Spleen (tissue), 11 donors: ENCODE measurements around the gene CD163L1. TPM values are rescaled to one million over a fixed set of nuclear protein-coding genes. Genes with fewer than 3 reads are reported as not detected.

Experiments
- DNase-seq: peaks from one replicate; pipeline ENCODE4 v3.0.0-alpha.2; 2020
- H3K27ac ChIP-seq, 8 donors: fragments of 200-600 bp; sonication (generic) in 7 of 8; 1 replicate in 4 of 8; 2 replicates in 4 of 8; pipeline versions ENCODE4 v1.5.0 to v1.8.0; 2016 to 2021; ENCODE audit warnings: inconsistent platforms in 4 of 8, mild to moderate bottlenecking in 4 of 8, moderate library complexity in 1 of 8
- H3K27me3 ChIP-seq, 7 donors: fragments of 200-600 bp; sonication (generic) in 6 of 7; replicated peaks in 1 of 7; 1 replicate in 4 of 7; 2 replicates in 3 of 7; pipeline versions ENCODE4 v1.5.0 to v1.8.0; 2016 to 2021; ENCODE audit warnings: inconsistent platforms in 3 of 7, mild to moderate bottlenecking in 1 of 7
- H3K36me3 ChIP-seq, 6 donors: fragments of 200-600 bp; sonication (generic) in 5 of 6; 1 replicate in 4 of 6; 2 replicates in 2 of 6; pipeline versions ENCODE4 v1.5.0 to v1.8.0; 2016 to 2021; ENCODE audit warnings: inconsistent platforms in 2 of 6
- H3K4me1 ChIP-seq, 6 donors: fragments of 200-600 bp; sonication (generic) in 5 of 6; 1 replicate in 3 of 6; 2 replicates in 3 of 6; pipeline versions ENCODE4 v1.5.0 to v1.8.0; 2016 to 2021; ENCODE audit warnings: inconsistent platforms in 3 of 6
- H3K4me3 ChIP-seq, 8 donors: fragments of 200-600 bp; sonication (generic) in 7 of 8; 1 replicate in 4 of 8; 2 replicates in 4 of 8; pipeline versions ENCODE4 v1.5.0 to v1.8.0; 2016 to 2021; ENCODE audit warnings: inconsistent platforms in 4 of 8, mild to moderate bottlenecking in 4 of 8, moderate library complexity in 2 of 8
- H3K9me3 ChIP-seq, 8 donors: fragments of 200-600 bp; sonication (generic) in 7 of 8; 1 replicate in 4 of 8; 2 replicates in 4 of 8; pipeline versions ENCODE4 v1.5.0 to v1.8.0; 2016 to 2021; ENCODE audit warnings: inconsistent platforms in 4 of 8
- CTCF ChIP-seq, 11 experiments: fragments of 200-600 bp in 7 of 11; fragments of 450-650 bp in 4 of 11; sonication (generic) in 4 of 11; IDR thresholded peaks in 8 of 11; conservative IDR thresholded peaks in 3 of 11; 1 replicate in 7 of 11; 2 replicates in 4 of 11; pipeline versions ENCODE4 v1.4.0 to v1.8.0; 2016 to 2021; ENCODE audit warnings: antibody characterized with exemption in 11 of 11, inconsistent platforms in 4 of 11, mild to moderate bottlenecking in 1 of 11
- POLR2A ChIP-seq, 3 donors: fragments of 450-650 bp; IDR thresholded peaks; one replicate each; pipeline ENCODE4 v1.5.1; 2017; ENCODE audit warnings: antibody characterized with exemption in 3 of 3, mild to moderate bottlenecking in 1 of 3
- POLR2AphosphoS5 ChIP-seq, 3 donors: sonication (generic); formaldehyde crosslinking; IDR thresholded peaks; one replicate each; pipeline ENCODE4 v1.5.1; 2017; ENCODE audit warnings: antibody characterized with exemption in 3 of 3
- WGBS, 5 donors: extraction: QIAGEN DNeasy Blood & Tissue Kit in 3 of 5; methylation state at CpG; one replicate each; pipeline versions ENCODE4 v1.1.5 to v1.1.7; 2013 to 2018; 5-methylcytosine and 5-hydroxymethylcytosine counted together
- intact Hi-C: fragments of 100-400 bp; cut with DNase I; formaldehyde crosslinking; loops from one replicate; pipeline ENCODE4 v1.15.0; 2023; ENCODE audit warnings: low total_unique reads
- polyA plus RNA-seq, 3 donors: library from polyadenylated mRNA; stranded (reverse); fragments of 200-250 nt; gene quantifications; one replicate each; pipeline ENCODE4 v1.2.1, GENCODE V29; 2013
- total RNA-seq, 7 donors: library from RNA; depleted of rRNA in 3 of 7; stranded (reverse); fragments of >200 nt in 3 of 7; fragmentation: NEBNext Ultra II Directional in 4 of 7; extraction: Animal tissue kit (Norgen Biotek cat#: 25700) in 4 of 7; gene quantifications; one replicate each; pipeline versions ENCODE4 v1.1.0 to v1.2.1, GENCODE V29; 2016 to 2021
- donor health status: healthy with polysubstance abuse.
- donor health status: DM: no; HTN: no; CAD: no; lungs with moderate emphysema.
- donor health status: DM: no; HTN: no; CAD: no.
- donor health status: Bipolar disorder and iron deficiency.
- donor health status: healthy.
- donor health status: DM: no; HTN: no; CAD: no.
- donor health status: DM: yes; HTN: yes; CAD: no.

Gene CD163L1
- total and polyA plus RNA-seq, 10 donors = 11.7 to 192 (median 79.6) TPM

DNA sequence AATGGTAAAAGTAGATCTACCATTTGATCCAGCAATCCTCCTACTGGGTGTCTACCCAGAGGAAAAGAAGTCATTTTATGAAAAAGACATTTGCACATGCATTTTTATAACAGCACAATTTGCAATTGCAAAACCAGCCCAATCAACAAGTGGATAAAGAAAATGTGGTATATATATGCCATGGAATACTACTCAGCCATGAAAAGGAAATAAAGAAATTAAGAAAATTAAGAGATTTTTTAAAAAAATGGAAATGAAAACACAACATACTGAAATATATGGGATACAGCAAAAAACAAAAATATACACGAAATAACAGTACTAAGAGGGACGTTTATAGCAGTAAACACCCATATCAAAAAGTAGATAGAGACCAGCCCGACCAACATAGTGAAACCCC, 81.2 kb downstream of the CD163L1 start:
- H3K9me3 ChIP-seq = peaks cover 0 to 6% (median 0%) of the 10 kb centered on the region in 8 donors
- no peak overlapping the region for H3K27ac ChIP-seq
- H3K4me3 ChIP-seq = no peak overlapping the region
- TF ChIP-seq CTCF (IDR thresholded peaks at IDR 0.05 in 8 of 11, conservative IDR thresholded peaks at IDR 0.05 in 3 of 11) (no peak), POLR2AphosphoS5 (IDR thresholded peaks at IDR 0.05) (no peak), POLR2A (IDR thresholded peaks at IDR 0.05) (no peak)
- H3K36me3 ChIP-seq = no peaks in the 10 kb centered on the region
- no peak for DNase-seq
- 81 to 88% (median 85%) methylated on average over 3 of the region's 3 CpGs for WGBS, 5 donors
- peaks cover 0 to 11% (median 0%) of the 10 kb centered on the region in 7 donors for H3K27me3 ChIP-seq
- intact Hi-C loops = no loop called here
- no peaks in the 10 kb centered on the region for H3K4me1 ChIP-seq

DNA sequence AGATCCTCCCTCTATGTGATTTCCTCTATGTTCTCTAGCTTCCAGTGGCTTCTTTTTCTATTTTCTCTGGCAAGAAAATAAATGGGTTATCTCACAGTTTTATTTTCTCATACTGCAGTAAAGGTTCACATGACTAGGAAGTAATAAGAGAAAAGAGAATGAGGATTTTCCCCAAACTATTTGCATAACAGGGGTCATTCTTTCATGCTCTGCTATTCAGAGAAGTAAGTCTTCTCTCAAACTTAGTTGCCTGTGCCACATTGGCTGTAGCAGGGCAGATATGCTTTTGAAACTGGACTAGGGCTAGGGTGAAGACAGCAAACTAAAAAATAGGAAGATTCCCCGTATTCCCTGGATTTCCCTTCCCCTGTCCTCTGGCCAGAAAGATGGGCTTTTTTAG, 82.7 kb downstream of the CD163L1 start:
- Histone ChIP-seq H3K4me3 (no peak overlapping the region), H3K9me3 (peaks cover 0 to 6% (median 0%) of the 10 kb centered on the region in 8 donors), H3K27me3 (peaks cover 0 to 18% (median 0%) of the 10 kb centered on the region in 7 donors), H3K4me1 (no peaks in the 10 kb centered on the region), H3K27ac (no peak overlapping the region), H3K36me3 (no peaks in the 10 kb centered on the region)
- no peak for DNase-seq
- intact Hi-C loops = no loop called here
- 69 to 91% (median 79%) methylated on average over 1 of the region's 1 CpG for WGBS, 5 donors
- no peak for TF ChIP-seq CTCF (IDR thresholded peaks at IDR 0.05 in 8 of 11, conservative IDR thresholded peaks at IDR 0.05 in 3 of 11)
- no peak for TF ChIP-seq POLR2A (IDR thresholded peaks at IDR 0.05)
- no peak for TF ChIP-seq POLR2AphosphoS5 (IDR thresholded peaks at IDR 0.05)

DNA sequence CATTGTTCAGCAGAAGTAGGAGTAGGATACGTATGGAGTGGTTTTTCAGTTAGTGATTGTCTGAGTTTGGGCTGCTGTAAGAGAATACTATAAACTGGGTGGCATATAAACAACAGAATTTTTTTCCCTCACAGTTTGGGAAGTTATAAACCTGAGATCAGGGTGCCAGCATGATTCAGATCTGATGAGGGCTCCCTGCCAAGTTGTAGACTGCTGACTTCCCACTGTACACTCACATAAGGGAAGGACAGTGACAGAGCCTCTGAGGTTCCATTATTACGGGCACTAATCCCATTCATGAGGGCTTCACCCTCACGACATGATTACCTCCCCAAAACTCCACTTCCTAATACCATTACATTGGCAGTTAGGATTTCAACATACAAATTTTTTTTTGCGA, 89.4 kb downstream of the CD163L1 start:
- no peak for DNase-seq
- Histone ChIP-seq H3K4me3 (no peak overlapping the region), H3K36me3 (no peaks in the 10 kb centered on the region), H3K27me3 (peaks cover 0 to 7% (median 0%) of the 10 kb centered on the region in 7 donors), H3K27ac (no peak overlapping the region), H3K4me1 (no peaks in the 10 kb centered on the region), H3K9me3 (no peaks in the 10 kb centered on the region)
- intact Hi-C loops = no loop called here
- no peak for TF ChIP-seq POLR2A (IDR thresholded peaks at IDR 0.05)
- no peak for TF ChIP-seq CTCF (IDR thresholded peaks at IDR 0.05 in 8 of 11, conservative IDR thresholded peaks at IDR 0.05 in 3 of 11)
- no peak for TF ChIP-seq POLR2AphosphoS5 (IDR thresholded peaks at IDR 0.05)
- WGBS, 5 donors = 74 to 88% (median 80%) methylated on average over 4 of the region's 4 CpGs

DNA sequence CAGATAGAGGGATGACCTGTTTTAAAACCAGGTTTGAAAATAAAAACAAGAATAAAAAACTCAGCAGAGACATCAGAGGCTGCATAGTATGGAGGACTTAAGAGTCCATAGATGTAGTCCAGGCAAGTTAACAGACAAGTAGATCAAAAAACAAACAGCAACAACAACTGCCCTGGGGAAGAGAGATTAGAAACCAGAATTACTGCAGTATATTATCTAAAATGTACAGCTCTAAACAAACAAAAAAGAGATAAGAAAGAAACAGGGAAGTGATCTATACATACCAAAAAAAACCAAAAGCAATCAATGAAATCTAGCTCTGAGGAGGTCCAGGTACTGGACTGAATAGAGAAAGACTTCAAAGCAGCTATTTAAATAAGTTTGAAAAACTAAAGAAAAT, 91.3 kb downstream of the CD163L1 start:
- no peak for TF ChIP-seq POLR2AphosphoS5 (IDR thresholded peaks at IDR 0.05)
- no peak for TF ChIP-seq POLR2A (IDR thresholded peaks at IDR 0.05)
- no peak for TF ChIP-seq CTCF (IDR thresholded peaks at IDR 0.05 in 8 of 11, conservative IDR thresholded peaks at IDR 0.05 in 3 of 11)
- H3K27me3 ChIP-seq = peaks cover 0 to 7% (median 0%) of the 10 kb centered on the region in 7 donors
- DNase-seq = no peak
- intact Hi-C loops = no loop called here
- no peaks in the 10 kb centered on the region for H3K4me1 ChIP-seq
- no peak overlapping the region for H3K4me3 ChIP-seq
- no peaks in the 10 kb centered on the region for H3K9me3 ChIP-seq
- H3K36me3 ChIP-seq = no peaks in the 10 kb centered on the region
- peak overlapping the region in 2 of 8 donors; percentile 24 to 27 for H3K27ac ChIP-seq
